Ovary (tissue), 3 donors: ENCODE measurements around the gene HCLS1.

Experiments used
- POLR2A ChIP-seq: fragments of 450-650 bp; IDR thresholded peaks from one replicate; pipeline ENCODE4 v1.6.1; 2017; ENCODE audit warnings: antibody characterized with exemption, mild to moderate bottlenecking, moderate library complexity
- TF ChIP-seq, protein P1 (sequence below), 3 donors: fragments of 450-650 bp in 2 of 3; fragments of 200-600 bp in 1 of 3; IDR thresholded peaks; one replicate each; pipeline versions ENCODE4 v1.5.1 to v1.8.0; 2016 to 2022; ENCODE audit warnings: antibody characterized with exemption in 3 of 3, mild to moderate bottlenecking in 1 of 3
- donor health status: DM: no; HTN: no; CAD: no.

DNA sequence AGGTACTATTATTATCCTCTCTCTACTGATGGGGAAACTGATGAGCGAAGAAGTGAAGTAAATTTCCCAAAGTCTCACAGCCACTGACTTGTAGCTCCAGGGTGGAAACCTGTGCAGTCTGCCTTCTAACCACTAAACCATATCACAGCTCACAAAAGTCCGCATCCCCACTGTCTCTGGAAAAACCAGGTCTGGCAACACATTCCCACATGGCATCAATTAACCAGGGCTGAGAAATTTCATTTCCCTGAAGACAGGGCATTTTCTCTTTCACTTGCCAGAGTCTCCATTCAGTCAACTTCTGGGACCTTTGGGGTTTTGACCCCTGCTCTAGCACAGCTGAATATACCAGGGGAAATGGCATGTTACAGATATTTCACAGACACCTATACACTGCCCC, 41.0 kb downstream of the HCLS1 start:
- TF ChIP-seq POLR2A = no peak
- TF ChIP-seq, protein P1, sequence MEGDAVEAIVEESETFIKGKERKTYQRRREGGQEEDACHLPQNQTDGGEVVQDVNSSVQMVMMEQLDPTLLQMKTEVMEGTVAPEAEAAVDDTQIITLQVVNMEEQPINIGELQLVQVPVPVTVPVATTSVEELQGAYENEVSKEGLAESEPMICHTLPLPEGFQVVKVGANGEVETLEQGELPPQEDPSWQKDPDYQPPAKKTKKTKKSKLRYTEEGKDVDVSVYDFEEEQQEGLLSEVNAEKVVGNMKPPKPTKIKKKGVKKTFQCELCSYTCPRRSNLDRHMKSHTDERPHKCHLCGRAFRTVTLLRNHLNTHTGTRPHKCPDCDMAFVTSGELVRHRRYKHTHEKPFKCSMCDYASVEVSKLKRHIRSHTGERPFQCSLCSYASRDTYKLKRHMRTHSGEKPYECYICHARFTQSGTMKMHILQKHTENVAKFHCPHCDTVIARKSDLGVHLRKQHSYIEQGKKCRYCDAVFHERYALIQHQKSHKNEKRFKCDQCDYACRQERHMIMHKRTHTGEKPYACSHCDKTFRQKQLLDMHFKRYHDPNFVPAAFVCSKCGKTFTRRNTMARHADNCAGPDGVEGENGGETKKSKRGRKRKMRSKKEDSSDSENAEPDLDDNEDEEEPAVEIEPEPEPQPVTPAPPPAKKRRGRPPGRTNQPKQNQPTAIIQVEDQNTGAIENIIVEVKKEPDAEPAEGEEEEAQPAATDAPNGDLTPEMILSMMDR (IDR thresholded peaks at IDR 0.05) = no peak
